ENCODE data around the gene SERGEF. TPM values are rescaled to one million over a fixed set of nuclear protein-coding genes. Genes with fewer than 3 reads are reported as not detected.
"Not testable (repeated sequence)": the region's sequence is repeated elsewhere in the genome, so short reads cannot be mapped to it uniquely, and the experiment has no call there.

The SERGEF gene
- total RNA-seq, 1 donor, result 61.8 TPM

DNA sequence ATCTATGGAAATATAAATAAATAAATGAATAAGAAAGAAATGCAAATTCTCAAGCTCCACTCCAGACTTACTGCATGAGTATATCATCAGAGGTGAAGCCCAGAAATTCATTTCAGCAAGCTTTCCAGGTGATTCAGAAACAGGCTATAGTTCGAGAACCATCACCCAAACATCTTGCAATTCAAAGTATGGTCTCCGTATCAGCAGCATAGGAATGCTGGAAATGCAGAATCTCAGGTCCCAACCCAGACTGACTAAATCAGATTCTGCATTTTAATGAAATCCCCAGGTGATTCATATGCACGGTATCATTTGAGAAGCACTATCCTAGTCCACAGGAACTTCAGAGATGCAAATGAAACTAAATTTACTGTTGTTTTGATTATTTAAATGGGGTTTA, 95.3 kb downstream of the SERGEF start:
- peaks cover 17% of the 10 kb centered on the region for H3K4me1 ChIP-seq (ENCODE audit: insufficient read depth, low read length)
- no peaks in the 10 kb centered on the region for H3K9me3 ChIP-seq (ENCODE audit: low read depth, low read length)
- no peaks in the 10 kb centered on the region for H3K27me3 ChIP-seq (ENCODE audit: insufficient read depth, low read length)

GRCh38 chr11:17915500-17916143, 97.2 kb downstream of the SERGEF start:
- H3K4me3 ChIP-seq (ENCODE audit: low read length), result no peak overlapping the region
- peaks cover 1% of the 10 kb centered on the region for H3K4me1 ChIP-seq (ENCODE audit: insufficient read depth, low read length)
- H3K27me3 ChIP-seq (ENCODE audit: insufficient read depth, low read length), result no peaks in the 10 kb centered on the region
- no peaks in the 10 kb centered on the region for H3K9me3 ChIP-seq (ENCODE audit: low read depth, low read length)

More for the DNA sequence above, 95.3 kb downstream of the SERGEF start:
- H3K4me3 ChIP-seq (ENCODE audit: low read length), result no peak overlapping the region

DNA sequence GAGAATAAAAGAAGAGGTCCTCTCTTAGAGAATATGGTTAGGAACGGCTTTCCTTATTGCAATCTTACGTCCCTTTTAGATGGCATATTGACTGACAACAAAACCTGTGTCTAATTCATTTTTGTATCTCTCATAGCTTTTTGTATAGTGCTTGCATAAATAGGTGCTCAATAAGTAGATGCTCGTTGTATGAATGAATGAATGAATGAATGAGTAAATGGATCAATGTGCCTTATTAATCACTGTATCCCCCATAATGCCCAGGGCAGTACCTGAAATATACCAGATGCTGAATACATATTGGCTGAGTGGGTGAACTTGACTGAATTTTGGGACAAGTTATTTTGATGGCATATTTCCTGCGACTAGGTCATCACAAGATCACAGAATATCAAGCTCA, 97.9 kb downstream of the SERGEF start:
- no peaks in the 10 kb centered on the region for H3K4me1 ChIP-seq (ENCODE audit: insufficient read depth, low read length)

GRCh38 chr11:17907046-17907445, 105.8 kb downstream of the SERGEF start:
- Histone ChIP-seq H3K9me3 (ENCODE audit: low read depth, low read length) (no peaks in the 10 kb centered on the region), H3K4me3 (ENCODE audit: low read length) (no peak overlapping the region), H3K4me1 (ENCODE audit: insufficient read depth, low read length) (no peaks in the 10 kb centered on the region), H3K27me3 (ENCODE audit: insufficient read depth, low read length) (no peaks in the 10 kb centered on the region)

More for the DNA sequence above, 97.9 kb downstream of the SERGEF start:
- Histone ChIP-seq H3K4me3 (ENCODE audit: low read length) (no peak overlapping the region), H3K27me3 (ENCODE audit: insufficient read depth, low read length) (no peaks in the 10 kb centered on the region), H3K9me3 (ENCODE audit: low read depth, low read length) (no peaks in the 10 kb centered on the region)

GRCh38 chr11:17906436-17906835, 106.4 kb downstream of the SERGEF start:
- no peaks in the 10 kb centered on the region for H3K9me3 ChIP-seq (ENCODE audit: low read depth, low read length)
- H3K4me3 ChIP-seq (ENCODE audit: low read length), result no peak overlapping the region
- no peaks in the 10 kb centered on the region for H3K4me1 ChIP-seq (ENCODE audit: insufficient read depth, low read length)
- H3K27me3 ChIP-seq (ENCODE audit: insufficient read depth, low read length), result no peaks in the 10 kb centered on the region

- Histone ChIP-seq H3K4me1 (ENCODE audit: insufficient read depth, low read length) (no peaks in the 10 kb centered on the region), H3K4me3 (ENCODE audit: low read length) (no peak overlapping the region)
Measured at GRCh38 chr11:17905477-17905876, 107.4 kb downstream of the SERGEF start.

GRCh38 chr11:17901481-17901880, 111.4 kb downstream of the SERGEF start:
- H3K4me3 ChIP-seq (ENCODE audit: low read length), result no peak overlapping the region
- H3K4me1 ChIP-seq (ENCODE audit: insufficient read depth, low read length), result no peaks in the 10 kb centered on the region
- no peaks in the 10 kb centered on the region for H3K27me3 ChIP-seq (ENCODE audit: insufficient read depth, low read length)
- H3K9me3 ChIP-seq (ENCODE audit: low read depth, low read length), result no peaks in the 10 kb centered on the region

More at GRCh38 chr11:17905477-17905876, 107.4 kb downstream of the SERGEF start:
- Histone ChIP-seq H3K27me3 (ENCODE audit: insufficient read depth, low read length) (no peaks in the 10 kb centered on the region), H3K9me3 (ENCODE audit: low read depth, low read length) (no peaks in the 10 kb centered on the region)

GRCh38 chr11:17898782-17899181, 114.1 kb downstream of the SERGEF start:
- H3K4me1 ChIP-seq (ENCODE audit: insufficient read depth, low read length), result no peaks in the 10 kb centered on the region

GRCh38 chr11:17898071-17898470, 114.8 kb downstream of the SERGEF start:
- H3K4me3 ChIP-seq (ENCODE audit: low read length), result no peak overlapping the region
- H3K9me3 ChIP-seq (ENCODE audit: low read depth, low read length), result no peaks in the 10 kb centered on the region
- no peaks in the 10 kb centered on the region for H3K27me3 ChIP-seq (ENCODE audit: insufficient read depth, low read length)
- no peaks in the 10 kb centered on the region for H3K4me1 ChIP-seq (ENCODE audit: insufficient read depth, low read length)

More at GRCh38 chr11:17898782-17899181, 114.1 kb downstream of the SERGEF start:
- Histone ChIP-seq H3K27me3 (ENCODE audit: insufficient read depth, low read length) (no peaks in the 10 kb centered on the region), H3K4me3 (ENCODE audit: low read length) (no peak overlapping the region), H3K9me3 (ENCODE audit: low read depth, low read length) (no peaks in the 10 kb centered on the region)

GRCh38 chr11:17897495-17897894, 115.4 kb downstream of the SERGEF start:
- Histone ChIP-seq H3K27me3 (ENCODE audit: insufficient read depth, low read length) (no peaks in the 10 kb centered on the region), H3K4me3 (ENCODE audit: low read length) (no peak overlapping the region), H3K4me1 (ENCODE audit: insufficient read depth, low read length) (no peaks in the 10 kb centered on the region), H3K9me3 (ENCODE audit: low read depth, low read length) (no peaks in the 10 kb centered on the region)

- not testable (repeated sequence) for H3K9me3 ChIP-seq (ENCODE audit: low read depth, low read length); H3K4me1 ChIP-seq (ENCODE audit: insufficient read depth, low read length); H3K27me3 ChIP-seq (ENCODE audit: insufficient read depth, low read length); H3K4me3 ChIP-seq (ENCODE audit: low read length)
Measured at GRCh38 chr11:17896496-17897151, 116.2 kb downstream of the SERGEF start.

- Histone ChIP-seq H3K9me3 (ENCODE audit: low read depth, low read length) (no peaks in the 10 kb centered on the region), H3K27me3 (ENCODE audit: insufficient read depth, low read length) (no peaks in the 10 kb centered on the region), H3K4me3 (ENCODE audit: low read length) (no peak overlapping the region), H3K4me1 (ENCODE audit: insufficient read depth, low read length) (no peaks in the 10 kb centered on the region)
Measured at GRCh38 chr11:17894929-17895658, 117.8 kb downstream of the SERGEF start.

GRCh38 chr11:17892409-17892808, 120.4 kb downstream of the SERGEF start:
- no peaks in the 10 kb centered on the region for H3K27me3 ChIP-seq (ENCODE audit: insufficient read depth, low read length)
- no peak overlapping the region for H3K4me3 ChIP-seq (ENCODE audit: low read length)
- no peaks in the 10 kb centered on the region for H3K9me3 ChIP-seq (ENCODE audit: low read depth, low read length)
- no peaks in the 10 kb centered on the region for H3K4me1 ChIP-seq (ENCODE audit: insufficient read depth, low read length)

DNA sequence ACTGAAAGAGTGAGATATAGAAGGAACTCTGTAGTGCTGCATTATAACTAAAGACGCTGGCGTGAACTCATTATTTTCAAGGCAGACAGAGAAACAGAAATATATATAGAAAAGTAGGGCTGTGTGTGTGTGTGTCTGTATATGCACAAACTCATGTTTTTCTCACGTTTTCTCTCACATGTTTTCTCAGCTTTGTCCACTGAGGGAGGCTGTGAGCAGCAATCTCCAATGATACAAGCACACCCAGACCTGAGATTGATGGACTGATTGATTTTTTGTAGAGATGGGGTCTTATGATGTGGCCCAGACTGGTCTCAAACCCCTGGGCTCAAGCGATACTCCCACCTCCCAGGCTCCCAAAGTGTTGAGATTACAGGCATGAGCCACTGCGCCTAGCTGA, 122.5 kb downstream of the SERGEF start:
- no peak overlapping the region for H3K4me3 ChIP-seq (ENCODE audit: low read length)
- no peaks in the 10 kb centered on the region for H3K9me3 ChIP-seq (ENCODE audit: low read depth, low read length)
- H3K4me1 ChIP-seq (ENCODE audit: insufficient read depth, low read length), result no peaks in the 10 kb centered on the region
- H3K27me3 ChIP-seq (ENCODE audit: insufficient read depth, low read length), result no peaks in the 10 kb centered on the region

GRCh38 chr11:17887779-17888178, 125.1 kb downstream of the SERGEF start:
- Histone ChIP-seq H3K4me3 (ENCODE audit: low read length) (no peak overlapping the region), H3K27me3 (ENCODE audit: insufficient read depth, low read length) (no peaks in the 10 kb centered on the region), H3K9me3 (ENCODE audit: low read depth, low read length) (no peaks in the 10 kb centered on the region), H3K4me1 (ENCODE audit: insufficient read depth, low read length) (no peaks in the 10 kb centered on the region)
